ENCODE data around the gene ZFPL1. TPM values are rescaled to one million over a fixed set of nuclear protein-coding genes. Genes with fewer than 3 reads are reported as not detected.
A peak's percentile ranks its signal among the peaks of the same experiment; 100 is the strongest.
"Not testable (repeated sequence)": the region's sequence is repeated elsewhere in the genome, so short reads cannot be mapped to it uniquely, and the experiment has no call there.

Gene ZFPL1
- total RNA-seq, 2 donors from 2014 or later, result 40.7 to 50.2 TPM

DNA sequence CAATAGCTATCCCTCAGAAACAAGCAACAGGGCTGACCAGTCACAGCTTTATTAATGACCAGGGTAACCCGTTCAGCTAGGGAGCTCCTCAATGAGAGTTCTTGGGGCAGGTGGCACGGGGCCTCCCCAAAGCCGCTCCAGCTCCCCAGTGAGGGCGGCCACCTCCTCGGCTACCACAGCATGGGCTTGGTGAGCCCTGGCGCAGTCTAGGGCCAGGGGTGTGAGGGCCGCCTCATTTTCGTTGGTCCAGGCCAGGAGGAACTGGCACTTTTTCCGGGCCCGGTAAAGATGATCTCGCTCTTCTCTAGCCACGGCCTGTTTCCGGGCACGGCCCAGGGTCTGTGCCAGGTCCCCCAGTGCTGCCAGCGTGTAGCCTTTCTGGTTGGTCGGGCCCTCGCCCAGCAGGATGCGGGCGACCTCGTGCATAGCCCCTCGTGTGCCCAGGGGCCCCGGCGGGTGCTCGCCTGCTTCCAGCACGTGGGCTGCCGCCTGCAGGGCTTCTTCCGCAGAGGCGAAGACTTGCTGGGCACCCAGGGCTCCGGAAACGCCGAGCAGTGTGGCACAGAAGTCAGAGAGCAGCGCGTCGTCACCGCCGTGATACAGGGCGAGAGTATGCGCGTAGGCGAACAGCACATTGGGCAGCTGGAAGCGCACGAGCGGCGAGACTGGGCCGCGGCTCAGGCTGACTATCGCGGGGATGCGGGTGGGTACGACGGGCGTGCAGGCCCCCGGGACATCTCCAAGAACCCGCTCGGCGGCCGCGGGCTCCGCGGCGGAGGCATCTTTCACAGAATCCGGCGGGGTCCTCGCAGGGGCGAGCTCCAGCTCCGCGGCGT, 32.6 kb downstream of the ZFPL1 start:
- Mint-ChIP-seq H3K4me1 (peaks cover 32% of the 10 kb centered on the region), H3K36me3 (ENCODE audit: low read depth) (peaks cover 5% of the 10 kb centered on the region)

DNA sequence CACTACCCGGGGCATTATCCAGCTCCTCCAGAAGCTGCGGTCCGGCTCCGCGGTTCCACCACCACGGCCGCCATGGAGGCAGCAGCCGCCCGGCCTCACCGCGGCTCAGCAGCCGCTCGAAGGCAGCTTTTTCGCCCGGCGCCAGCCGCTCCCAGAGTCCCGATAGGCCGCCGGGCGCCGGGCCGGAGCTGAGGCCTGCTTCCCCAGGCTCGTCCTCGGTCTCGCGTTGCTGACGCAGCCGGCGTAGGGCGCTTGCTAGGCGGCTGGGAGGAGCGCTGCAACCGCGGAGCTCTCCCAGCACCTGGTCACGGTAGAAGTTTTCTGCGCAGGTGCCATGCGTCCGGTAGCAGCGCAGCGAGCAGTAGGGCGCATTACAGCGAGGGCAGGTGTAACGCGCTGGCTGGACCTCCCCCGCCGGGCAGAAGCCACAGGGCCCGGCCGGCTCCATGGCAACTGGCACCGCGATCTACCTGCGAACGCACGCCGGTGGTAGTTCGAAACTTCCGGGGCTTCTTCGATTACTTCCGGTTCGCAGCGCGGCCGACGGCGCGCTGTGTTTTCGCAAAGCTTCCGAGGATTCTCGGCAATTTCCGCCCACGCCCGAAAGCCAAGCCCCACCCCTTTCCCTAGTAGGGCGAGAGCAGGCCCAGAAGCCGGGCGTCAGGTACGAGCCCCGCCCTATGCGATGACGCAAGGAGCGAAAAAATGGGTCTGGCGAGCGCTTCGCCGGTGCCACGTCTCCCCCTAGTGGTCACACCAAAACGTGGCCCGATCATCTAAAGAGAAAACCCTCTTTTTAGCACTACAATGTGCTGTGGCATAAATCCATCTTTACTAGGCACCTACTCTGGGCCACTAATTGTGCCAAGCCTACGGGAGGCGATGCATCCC, 33.4 kb downstream of the ZFPL1 start, which contains the start of gene ZNHIT2:
ZNHIT2 (minus strand) TSS at position 496 of the 891 bp plus-strand sequence; CDS start at position 448, 48 bp downstream.
- H3K4me3 Mint-ChIP-seq, result peak within 1 kb of the TSS; percentile 94
- ATAC-seq (peak; percentile 75), DNase-seq (peak; percentile 96 to 100 (median 99))
- peak within 1 kb of the TSS; percentile 99 for H3K27ac Mint-ChIP-seq
- no peaks in the 10 kb centered on the region for H3K9me3 ChIP-seq (ENCODE audit: control insufficient read depth, low read length, poor library complexity, severe bottlenecking)
- peaks cover 10% of the 10 kb centered on the region for H3K36me3 Mint-ChIP-seq (ENCODE audit: low read depth)
- peaks cover 36% of the 10 kb centered on the region for H3K4me1 Mint-ChIP-seq
- no peaks in the 10 kb centered on the region for H3K27me3 Mint-ChIP-seq

More for the DNA sequence above, 32.6 kb downstream of the ZFPL1 start:
- DNase-seq (peak in 2 of 3 donors; percentile 36 to 46), ATAC-seq (peak; percentile 20)
- H3K9me3 ChIP-seq (ENCODE audit: control insufficient read depth, low read length, poor library complexity, severe bottlenecking), result no peaks in the 10 kb centered on the region
- peak overlapping the region; percentile 94 for H3K4me3 Mint-ChIP-seq
- H3K27ac Mint-ChIP-seq, result peak overlapping the region; percentile 99
- no peaks in the 10 kb centered on the region for H3K27me3 Mint-ChIP-seq

GRCh38 chr11:65118097-65118837, 34.2 kb downstream of the ZFPL1 start:
- H3K4me1 Mint-ChIP-seq, result peaks cover 31% of the 10 kb centered on the region
- peak overlapping the region; percentile 99 for H3K27ac Mint-ChIP-seq
- DNase-seq (no peak), ATAC-seq (no peak)
- peak overlapping the region; percentile 94 for H3K4me3 Mint-ChIP-seq
- no peaks in the 10 kb centered on the region for H3K9me3 ChIP-seq (ENCODE audit: control insufficient read depth, low read length, poor library complexity, severe bottlenecking)
- H3K27me3 Mint-ChIP-seq, result no peaks in the 10 kb centered on the region
- H3K36me3 Mint-ChIP-seq (ENCODE audit: low read depth), result peaks cover 10% of the 10 kb centered on the region

DNA sequence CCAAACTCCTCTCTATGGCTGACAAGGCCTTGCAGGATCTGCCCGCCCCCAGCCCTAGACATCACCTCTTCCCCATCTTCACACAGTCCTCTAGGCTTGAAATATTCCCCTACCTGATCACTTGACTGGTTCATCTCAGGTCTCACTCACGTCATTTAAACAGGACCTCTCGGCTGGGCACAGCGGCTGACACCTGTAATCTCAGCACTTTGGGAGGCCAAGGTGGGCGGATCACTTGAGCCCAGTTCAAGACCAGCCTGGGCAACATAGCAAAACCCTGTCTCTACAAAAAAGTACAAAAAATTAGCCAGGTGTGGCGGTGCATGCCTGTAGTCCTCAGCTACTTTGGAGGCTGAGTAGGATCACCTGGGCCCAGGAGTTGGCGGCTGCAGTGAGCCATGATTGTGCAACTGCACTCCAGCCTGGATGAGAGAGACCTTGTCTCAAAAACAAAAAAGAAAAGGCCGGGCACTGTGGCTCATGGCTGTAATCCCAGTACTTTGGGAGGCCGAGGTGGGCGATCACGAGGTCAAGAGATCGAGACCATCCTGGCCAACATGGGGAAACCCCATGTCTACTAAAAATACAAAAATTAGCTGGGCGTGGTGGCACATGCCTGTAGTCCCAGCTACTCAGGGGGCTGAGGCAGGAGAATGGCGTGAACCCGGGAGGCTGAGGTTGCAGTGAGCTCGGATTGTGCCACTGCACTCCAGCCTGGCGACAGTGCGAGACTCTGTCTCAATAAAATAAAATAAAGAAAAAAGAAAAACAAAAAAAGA, 35.1 kb downstream of the ZFPL1 start:
- H3K36me3 Mint-ChIP-seq (ENCODE audit: low read depth); DNase-seq; H3K27me3 Mint-ChIP-seq; ATAC-seq; H3K9me3 ChIP-seq (ENCODE audit: control insufficient read depth, low read length, poor library complexity, severe bottlenecking): not testable (repeated sequence)
- peaks cover 28% of the 10 kb centered on the region for H3K4me1 Mint-ChIP-seq
- peak overlapping the region; percentile 99 for H3K27ac Mint-ChIP-seq
- H3K4me3 Mint-ChIP-seq, result peak overlapping the region; percentile 28

- ATAC-seq (no peak), DNase-seq (no peak)
- H3K4me1 Mint-ChIP-seq, result peaks cover 31% of the 10 kb centered on the region
- peak overlapping the region; percentile 28 for H3K4me3 Mint-ChIP-seq
- H3K27ac Mint-ChIP-seq, result peak overlapping the region; percentile 99
- no peaks in the 10 kb centered on the region for H3K9me3 ChIP-seq (ENCODE audit: control insufficient read depth, low read length, poor library complexity, severe bottlenecking)
- H3K27me3 Mint-ChIP-seq, result no peaks in the 10 kb centered on the region
- H3K36me3 Mint-ChIP-seq (ENCODE audit: low read depth), result peaks cover 12% of the 10 kb centered on the region
Measured at GRCh38 chr11:65119670-65119995, 35.6 kb downstream of the ZFPL1 start.

GRCh38 chr11:65120831-65121230, 36.8 kb downstream of the ZFPL1 start:
- Mint-ChIP-seq H3K27me3 (no peaks in the 10 kb centered on the region), H3K4me1 (peaks cover 31% of the 10 kb centered on the region), H3K27ac (peak overlapping the region; percentile 99), H3K4me3 (peak overlapping the region; percentile 99), H3K36me3 (ENCODE audit: low read depth) (peaks cover 12% of the 10 kb centered on the region)
- ATAC-seq (no peak), DNase-seq (no peak)
- H3K9me3 ChIP-seq (ENCODE audit: control insufficient read depth, low read length, poor library complexity, severe bottlenecking), result no peaks in the 10 kb centered on the region

DNA sequence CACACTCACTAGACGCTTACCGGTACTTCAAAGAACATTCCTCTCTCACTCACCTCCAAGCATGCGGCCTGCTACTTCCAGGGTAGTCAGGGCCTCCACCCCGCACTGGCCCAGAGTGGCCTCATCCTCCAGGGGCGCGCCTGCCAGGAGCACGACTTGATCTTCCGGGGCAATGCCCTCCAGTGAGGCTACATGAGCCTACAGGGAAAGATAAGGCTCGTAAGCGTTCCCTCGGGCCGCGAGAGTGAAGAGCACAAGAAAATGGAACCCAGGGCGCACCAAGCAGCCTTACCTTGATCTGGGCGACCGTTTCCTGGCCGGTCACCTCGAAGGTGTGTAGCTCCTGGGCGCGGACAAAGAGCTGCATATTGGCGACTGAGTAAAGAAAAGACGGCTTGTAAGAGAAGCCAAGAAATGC, 37.4 kb downstream of the ZFPL1 start:
- Mint-ChIP-seq H3K27ac (peak overlapping the region; percentile 99), H3K4me3 (peak overlapping the region; percentile 99), H3K36me3 (ENCODE audit: low read depth) (peaks cover 12% of the 10 kb centered on the region), H3K27me3 (no peaks in the 10 kb centered on the region), H3K4me1 (peaks cover 31% of the 10 kb centered on the region)
- ATAC-seq (no peak), DNase-seq (no peak)
- no peaks in the 10 kb centered on the region for H3K9me3 ChIP-seq (ENCODE audit: control insufficient read depth, low read length, poor library complexity, severe bottlenecking)

GRCh38 chr11:65121865-65122696, 38.1 kb downstream of the ZFPL1 start, which contains the start of the genes FAU and MRPL49:
FAU (minus strand) TSS chr11:65122134; CDS start chr11:65121813, 321 bp downstream.
MRPL49 (plus strand) TSS chr11:65122321; CDS start chr11:65122347, 26 bp downstream.
- DNase-seq, result peak; percentile 96 to 97 (median 97)
- Mint-ChIP-seq H3K27ac (peak within 1 kb of the TSS; percentile 99), H3K27me3 (no peaks in the 10 kb centered on the region)

DNA sequence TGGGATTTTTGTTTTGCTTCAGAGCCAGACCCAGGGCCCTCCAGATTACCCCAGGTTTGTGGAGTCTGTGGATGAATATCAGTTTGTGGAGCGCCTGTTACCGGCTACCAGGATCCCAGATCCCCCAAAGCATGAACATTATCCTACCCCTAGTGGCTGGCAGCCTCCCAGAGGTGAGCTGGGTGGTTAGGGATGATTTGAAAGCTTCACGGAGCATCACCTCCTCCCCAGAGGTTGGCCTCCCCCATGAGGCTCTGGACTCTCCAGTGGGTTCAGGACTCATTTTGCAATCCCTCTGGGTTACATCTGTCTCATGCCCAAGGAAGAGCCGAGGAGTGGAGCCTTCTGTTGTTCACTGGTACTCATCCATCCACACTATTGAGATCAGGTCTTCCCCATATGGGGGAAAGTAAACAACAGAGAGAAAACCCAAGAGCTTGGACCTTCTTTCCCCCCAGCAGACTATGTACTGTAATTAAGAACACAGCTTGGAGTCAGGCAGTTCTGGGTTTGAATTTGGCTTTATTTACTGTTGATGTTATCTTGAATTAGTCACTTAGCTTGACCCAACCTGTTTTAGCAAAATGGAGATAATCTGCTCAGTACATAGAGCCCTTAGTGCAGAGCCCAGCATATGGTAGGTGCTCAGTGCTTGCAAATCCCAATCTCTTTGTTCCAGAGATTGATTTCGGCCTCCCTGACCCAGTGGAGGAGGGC, 40.6 kb downstream of the ZFPL1 start:
- Mint-ChIP-seq H3K27me3 (no peaks in the 10 kb centered on the region), H3K36me3 (ENCODE audit: low read depth) (peaks cover 12% of the 10 kb centered on the region), H3K4me1 (peaks cover 17% of the 10 kb centered on the region), H3K4me3 (peak overlapping the region; percentile 59), H3K27ac (peak overlapping the region; percentile 39)
- ATAC-seq (no peak), DNase-seq (no peak)
- H3K9me3 ChIP-seq (ENCODE audit: control insufficient read depth, low read length, poor library complexity, severe bottlenecking), result no peaks in the 10 kb centered on the region

More at GRCh38 chr11:65121865-65122696, 38.1 kb downstream of the ZFPL1 start, which contains the start of the genes FAU and MRPL49:
- Mint-ChIP-seq H3K4me1 (peaks cover 27% of the 10 kb centered on the region), H3K36me3 (ENCODE audit: low read depth) (peaks cover 12% of the 10 kb centered on the region), H3K4me3 (peak within 1 kb of the TSS; percentile 99)
- H3K9me3 ChIP-seq (ENCODE audit: control insufficient read depth, low read length, poor library complexity, severe bottlenecking), result no peaks in the 10 kb centered on the region
- ATAC-seq, result peak; percentile 81

DNA sequence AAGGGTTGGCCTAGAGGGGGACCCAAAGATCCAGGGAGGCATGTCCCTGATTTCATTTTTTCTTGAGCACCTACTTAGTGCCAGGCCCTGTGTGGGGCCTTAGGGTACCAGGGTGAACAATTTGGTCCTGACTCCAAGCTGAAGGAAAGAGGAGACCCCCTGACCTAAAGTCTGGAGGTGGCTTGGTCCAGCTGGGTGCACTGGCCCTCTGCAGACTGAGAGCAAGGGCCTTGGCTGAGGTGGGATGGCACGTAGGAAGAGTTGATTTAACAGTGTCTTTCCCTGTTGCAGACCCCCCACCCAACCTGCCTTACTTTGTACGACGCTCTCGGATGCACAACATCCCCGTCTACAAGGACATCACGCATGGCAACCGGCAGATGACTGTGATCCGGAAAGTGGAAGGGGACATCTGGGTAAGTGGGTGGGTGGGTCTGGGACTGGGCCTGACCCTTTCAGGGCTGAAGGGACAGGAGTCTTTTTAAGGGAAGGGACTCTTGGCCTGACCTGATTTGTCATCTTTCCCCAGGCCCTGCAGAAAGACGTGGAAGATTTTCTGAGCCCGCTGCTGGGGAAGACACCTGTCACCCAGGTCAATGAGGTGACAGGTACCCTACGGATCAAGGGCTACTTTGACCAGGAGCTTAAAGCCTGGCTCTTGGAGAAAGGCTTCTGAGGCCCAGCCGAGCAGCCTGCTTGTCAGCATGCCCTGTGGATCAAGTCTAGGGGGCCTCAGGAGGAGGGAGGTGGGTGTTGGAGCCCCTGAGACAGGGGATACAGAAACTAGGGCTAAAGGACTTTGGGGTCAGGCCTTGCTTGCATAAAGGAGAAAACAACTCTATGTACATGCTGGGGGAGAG, 41.4 kb downstream of the ZFPL1 start:
- Mint-ChIP-seq H3K27ac (no peak overlapping the region), H3K27me3 (no peaks in the 10 kb centered on the region)

More for the DNA sequence above, 41.4 kb downstream of the ZFPL1 start:
- Mint-ChIP-seq H3K4me1 (peaks cover 17% of the 10 kb centered on the region), H3K4me3 (no peak overlapping the region), H3K36me3 (ENCODE audit: low read depth) (peaks cover 12% of the 10 kb centered on the region)
- no peak for ATAC-seq
- H3K9me3 ChIP-seq (ENCODE audit: control insufficient read depth, low read length, poor library complexity, severe bottlenecking), result no peaks in the 10 kb centered on the region
- no peak for DNase-seq
